NB4 (cell line): ENCODE measurements around the gene POU6F2.

ENCODE experiments used
- MYC ChIP-seq: IDR thresholded peaks from 2 replicates; pipeline ENCODE4 v1.6.1; 2011; ENCODE audit warnings: low read depth, low read length
- POLR2A ChIP-seq: IDR thresholded peaks from 2 replicates; pipeline ENCODE4 v1.6.1; 2011; ENCODE audit warnings: mild to moderate bottlenecking; ENCODE audit not compliant: insufficient read length; ENCODE audit errors: extremely low read depth
- TF ChIP-seq, protein P1 (sequence below): IDR thresholded peaks from one replicate; pipeline ENCODE4 v1.5.1; 2012; ENCODE audit warnings: low read depth, low read length
- TF ChIP-seq, protein P2 (sequence below): IDR thresholded peaks from 2 replicates; pipeline ENCODE4 v1.6.1; 2011; ENCODE audit warnings: low read depth, low read length

DNA sequence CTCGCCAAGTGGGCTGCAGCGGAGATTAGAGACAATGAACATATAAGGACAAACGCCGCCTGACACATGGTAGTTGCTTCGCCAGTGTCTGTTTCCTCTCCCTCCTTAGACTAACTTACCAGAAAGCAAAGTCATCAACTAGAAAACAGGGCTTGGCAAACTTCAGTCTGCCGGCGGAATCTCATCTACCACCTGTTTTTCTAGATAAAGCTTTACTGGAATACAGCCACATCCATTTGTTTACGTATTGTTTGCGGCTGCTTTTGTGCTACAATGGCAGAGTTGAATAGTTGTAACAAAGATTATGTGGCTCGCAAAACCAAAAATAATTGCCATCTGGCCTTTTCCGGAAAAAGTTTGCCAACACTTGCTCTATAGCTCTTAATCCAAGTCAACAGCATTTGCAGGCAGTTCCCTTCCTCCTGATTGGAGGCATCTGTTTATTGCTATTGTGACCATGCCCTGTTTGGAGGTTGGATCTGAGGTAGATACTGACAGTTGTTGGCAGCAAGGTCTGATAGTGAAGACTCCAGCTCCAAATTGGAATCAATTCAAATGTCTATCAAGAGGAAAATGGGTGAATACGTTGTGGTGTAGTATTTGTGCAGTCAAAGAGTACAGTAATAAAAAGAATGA is 260.6 kb downstream of the POU6F2 start:
- TF ChIP-seq, protein P1, sequence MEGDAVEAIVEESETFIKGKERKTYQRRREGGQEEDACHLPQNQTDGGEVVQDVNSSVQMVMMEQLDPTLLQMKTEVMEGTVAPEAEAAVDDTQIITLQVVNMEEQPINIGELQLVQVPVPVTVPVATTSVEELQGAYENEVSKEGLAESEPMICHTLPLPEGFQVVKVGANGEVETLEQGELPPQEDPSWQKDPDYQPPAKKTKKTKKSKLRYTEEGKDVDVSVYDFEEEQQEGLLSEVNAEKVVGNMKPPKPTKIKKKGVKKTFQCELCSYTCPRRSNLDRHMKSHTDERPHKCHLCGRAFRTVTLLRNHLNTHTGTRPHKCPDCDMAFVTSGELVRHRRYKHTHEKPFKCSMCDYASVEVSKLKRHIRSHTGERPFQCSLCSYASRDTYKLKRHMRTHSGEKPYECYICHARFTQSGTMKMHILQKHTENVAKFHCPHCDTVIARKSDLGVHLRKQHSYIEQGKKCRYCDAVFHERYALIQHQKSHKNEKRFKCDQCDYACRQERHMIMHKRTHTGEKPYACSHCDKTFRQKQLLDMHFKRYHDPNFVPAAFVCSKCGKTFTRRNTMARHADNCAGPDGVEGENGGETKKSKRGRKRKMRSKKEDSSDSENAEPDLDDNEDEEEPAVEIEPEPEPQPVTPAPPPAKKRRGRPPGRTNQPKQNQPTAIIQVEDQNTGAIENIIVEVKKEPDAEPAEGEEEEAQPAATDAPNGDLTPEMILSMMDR: no peak
- TF ChIP-seq POLR2A (no peak), MYC (no peak)
- TF ChIP-seq, protein P2, sequence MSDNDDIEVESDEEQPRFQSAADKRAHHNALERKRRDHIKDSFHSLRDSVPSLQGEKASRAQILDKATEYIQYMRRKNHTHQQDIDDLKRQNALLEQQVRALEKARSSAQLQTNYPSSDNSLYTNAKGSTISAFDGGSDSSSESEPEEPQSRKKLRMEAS: no peak
